ENCODE data around the gene SFTA2. TPM values are rescaled to one million over a fixed set of nuclear protein-coding genes. Genes with fewer than 3 reads are reported as not detected.
A peak's percentile ranks its signal among the peaks of the same experiment; 100 is the strongest.

SFTA2 gene
- total and polyA plus RNA-seq, 9 of the 15 experiments (the other 6 are each of a cell fraction or from before 2014, with no cell fraction given) = not detected

- TF ChIP-seq GMEB1 (CRISPR knock-in tag; IDR thresholded peaks at IDR 0.05) (no peak), MAZ (CRISPR knock-in tag; conservative IDR thresholded peaks at IDR 0.05 in 1 of 2, IDR thresholded peaks at IDR 0.05 in 1 of 2) (0 out of 4 replicates have a peak, but pooled peaks of 1 of the 2 experiments have one; percentile 13), CTBP1 (IDR thresholded peaks at IDR 0.05; ENCODE audit: borderline replicate concordance) (peak; percentile 36; the same call in 1 of the 2 replicates), PHF8 (IDR thresholded peaks at IDR 0.05; ENCODE audit: borderline replicate concordance, low read length) (peak; percentile 41; the same call in 1 of the 2 replicates), FIP1L1 (IDR thresholded peaks at IDR 0.05; ENCODE audit: low read depth, low read length, poor library complexity, severe bottlenecking) (no peak), EGR1 (conservative IDR thresholded peaks at IDR 0.05) (peak; percentile 31; the same call in 1 of the 2 replicates), VEZF1 (CRISPR knock-in tag; IDR thresholded peaks at IDR 0.05) (peak; percentile 11; the same call in 1 of the 2 replicates), SIN3B (IDR thresholded peaks at IDR 0.05; ENCODE audit: low read depth) (no peak)
- TF ChIP-seq, protein P1, sequence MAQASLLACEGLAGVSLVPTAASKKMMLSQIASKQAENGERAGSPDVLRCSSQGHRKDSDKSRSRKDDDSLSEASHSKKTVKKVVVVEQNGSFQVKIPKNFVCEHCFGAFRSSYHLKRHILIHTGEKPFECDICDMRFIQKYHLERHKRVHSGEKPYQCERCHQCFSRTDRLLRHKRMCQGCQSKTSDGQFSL (CRISPR knock-in tag; IDR thresholded peaks at IDR 0.05) = 0 out of 2 replicates have a peak, but pooled peaks have one; percentile 39
- TF ChIP-seq, protein P1 (tag; IDR thresholded peaks at IDR 0.05) = no peak
- TF ChIP-seq, protein P2, sequence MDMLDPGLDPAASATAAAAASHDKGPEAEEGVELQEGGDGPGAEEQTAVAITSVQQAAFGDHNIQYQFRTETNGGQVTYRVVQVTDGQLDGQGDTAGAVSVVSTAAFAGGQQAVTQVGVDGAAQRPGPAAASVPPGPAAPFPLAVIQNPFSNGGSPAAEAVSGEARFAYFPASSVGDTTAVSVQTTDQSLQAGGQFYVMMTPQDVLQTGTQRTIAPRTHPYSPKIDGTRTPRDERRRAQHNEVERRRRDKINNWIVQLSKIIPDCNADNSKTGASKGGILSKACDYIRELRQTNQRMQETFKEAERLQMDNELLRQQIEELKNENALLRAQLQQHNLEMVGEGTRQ (CRISPR knock-in tag; IDR thresholded peaks at IDR 0.05) = no peak
- TF ChIP-seq, protein P3, sequence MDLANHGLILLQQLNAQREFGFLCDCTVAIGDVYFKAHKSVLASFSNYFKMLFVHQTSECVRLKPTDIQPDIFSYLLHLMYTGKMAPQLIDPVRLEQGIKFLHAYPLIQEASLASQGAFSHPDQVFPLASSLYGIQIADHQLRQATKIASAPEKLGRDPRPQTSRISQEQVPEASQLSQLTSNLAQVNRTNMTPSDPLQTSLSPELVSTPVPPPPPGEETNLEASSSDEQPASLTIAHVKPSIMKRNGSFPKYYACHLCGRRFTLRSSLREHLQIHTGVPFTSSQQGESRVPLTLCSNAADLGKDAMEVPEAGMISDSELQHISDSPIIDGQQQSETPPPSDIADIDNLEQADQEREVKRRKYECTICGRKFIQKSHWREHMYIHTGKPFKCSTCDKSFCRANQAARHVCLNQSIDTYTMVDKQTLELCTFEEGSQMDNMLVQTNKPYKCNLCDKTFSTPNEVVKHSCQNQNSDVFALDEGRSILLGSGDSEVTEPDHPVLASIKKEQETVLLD (IDR thresholded peaks at IDR 0.05) = 0 out of 2 replicates have a peak, but pooled peaks have one; percentile 41
- TF ChIP-seq, protein P4, sequence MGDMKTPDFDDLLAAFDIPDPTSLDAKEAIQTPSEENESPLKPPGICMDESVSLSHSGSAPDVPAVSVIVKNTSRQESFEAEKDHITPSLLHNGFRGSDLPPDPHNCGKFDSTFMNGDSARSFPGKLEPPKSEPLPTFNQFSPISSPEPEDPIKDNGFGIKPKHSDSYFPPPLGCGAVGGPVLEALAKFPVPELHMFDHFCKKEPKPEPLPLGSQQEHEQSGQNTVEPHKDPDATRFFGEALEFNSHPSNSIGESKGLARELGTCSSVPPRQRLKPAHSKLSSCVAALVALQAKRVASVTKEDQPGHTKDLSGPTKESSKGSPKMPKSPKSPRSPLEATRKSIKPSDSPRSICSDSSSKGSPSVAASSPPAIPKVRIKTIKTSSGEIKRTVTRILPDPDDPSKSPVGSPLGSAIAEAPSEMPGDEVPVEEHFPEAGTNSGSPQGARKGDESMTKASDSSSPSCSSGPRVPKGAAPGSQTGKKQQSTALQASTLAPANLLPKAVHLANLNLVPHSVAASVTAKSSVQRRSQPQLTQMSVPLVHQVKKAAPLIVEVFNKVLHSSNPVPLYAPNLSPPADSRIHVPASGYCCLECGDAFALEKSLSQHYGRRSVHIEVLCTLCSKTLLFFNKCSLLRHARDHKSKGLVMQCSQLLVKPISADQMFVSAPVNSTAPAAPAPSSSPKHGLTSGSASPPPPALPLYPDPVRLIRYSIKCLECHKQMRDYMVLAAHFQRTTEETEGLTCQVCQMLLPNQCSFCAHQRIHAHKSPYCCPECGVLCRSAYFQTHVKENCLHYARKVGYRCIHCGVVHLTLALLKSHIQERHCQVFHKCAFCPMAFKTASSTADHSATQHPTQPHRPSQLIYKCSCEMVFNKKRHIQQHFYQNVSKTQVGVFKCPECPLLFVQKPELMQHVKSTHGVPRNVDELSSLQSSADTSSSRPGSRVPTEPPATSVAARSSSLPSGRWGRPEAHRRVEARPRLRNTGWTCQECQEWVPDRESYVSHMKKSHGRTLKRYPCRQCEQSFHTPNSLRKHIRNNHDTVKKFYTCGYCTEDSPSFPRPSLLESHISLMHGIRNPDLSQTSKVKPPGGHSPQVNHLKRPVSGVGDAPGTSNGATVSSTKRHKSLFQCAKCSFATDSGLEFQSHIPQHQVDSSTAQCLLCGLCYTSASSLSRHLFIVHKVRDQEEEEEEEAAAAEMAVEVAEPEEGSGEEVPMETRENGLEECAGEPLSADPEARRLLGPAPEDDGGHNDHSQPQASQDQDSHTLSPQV (IDR thresholded peaks at IDR 0.05) = 0 out of 2 replicates have a peak, but pooled peaks have one; percentile 28
These were observed 48.9 kb downstream of the SFTA2 start (continued) for GRCh38 chr6:30882759-30883684.

All from K562 (cell line).